Mucosa of descending colon (tissue), 3 donors: ENCODE data around the gene PDE4D. TPM values are rescaled to one million over a fixed set of nuclear protein-coding genes. Genes with fewer than 3 reads are reported as not detected.
A peak's percentile ranks its signal among the peaks of the same experiment; 100 is the strongest.
"Not testable (repeated sequence)": the region's sequence is repeated elsewhere in the genome, so short reads cannot be mapped to it uniquely, and the experiment has no call there.

Source experiments
- ATAC-seq: fragments of 200-7000 bp; cut with Tn5 transposase; one replicate; pipeline ENCODE4 v1.9.1; 2020; ENCODE audit warnings: mild to moderate bottlenecking, moderate library complexity
- DNase-seq, 3 donors: peaks; one replicate each; pipeline ENCODE4 v3.0.0-alpha.2; 2020
- H3K36me3 ChIP-seq: fragments of 200-600 bp; one replicate; pipeline ENCODE4 v1.8.0; 2021; ENCODE audit warnings: low read depth, mild to moderate bottlenecking
- H3K4me1 ChIP-seq: fragments of 200-600 bp; one replicate; pipeline ENCODE4 v1.8.0; 2021; ENCODE audit warnings: low read depth, mild to moderate bottlenecking
- H3K4me3 ChIP-seq: fragments of 200-600 bp; one replicate; pipeline ENCODE4 v1.8.0; 2021; ENCODE audit warnings: mild to moderate bottlenecking
- H3K9me3 ChIP-seq: fragments of 200-600 bp; one replicate; pipeline ENCODE4 v1.8.0; 2021; ENCODE audit warnings: mild to moderate bottlenecking
- intact Hi-C, 2 donors: fragments of 100-400 bp; cut with DNase I in 1 of 2; cut with micrococcal nuclease in 1 of 2; formaldehyde crosslinking; loops; one replicate each; pipeline versions ENCODE4 v1.11.0 to v1.11.1; 2022; cut with DNase I, micrococcal nuclease
- total RNA-seq, 3 donors: library from RNA; stranded (reverse); fragmentation: NEBNext Ultra II Directional in 2 of 3; extraction: Animal tissue kit (Norgen Biotek cat#: 25700) in 2 of 3; gene quantifications; one replicate each; pipeline versions ENCODE4 v1.2.1 to v1.2.4, GENCODE V29; 2021 to 2023
- TF ChIP-seq, protein P1 (sequence below): fragments of 200-600 bp; IDR thresholded peaks from one replicate; pipeline ENCODE4 v1.8.0; 2022; ENCODE audit warnings: antibody characterized with exemption, mild to moderate bottlenecking
- donor health status: DM: no; HTN: no; CAD: no; lungs with moderate emphysema.
- donor health status: DM: no; HTN: no; CAD: no.
- donor health status: DM: no; HTN: yes; CAD: no.

PDE4D gene
- total RNA-seq, 3 donors from 2014 or later = 37.9 to 137 (median 100) TPM

DNA sequence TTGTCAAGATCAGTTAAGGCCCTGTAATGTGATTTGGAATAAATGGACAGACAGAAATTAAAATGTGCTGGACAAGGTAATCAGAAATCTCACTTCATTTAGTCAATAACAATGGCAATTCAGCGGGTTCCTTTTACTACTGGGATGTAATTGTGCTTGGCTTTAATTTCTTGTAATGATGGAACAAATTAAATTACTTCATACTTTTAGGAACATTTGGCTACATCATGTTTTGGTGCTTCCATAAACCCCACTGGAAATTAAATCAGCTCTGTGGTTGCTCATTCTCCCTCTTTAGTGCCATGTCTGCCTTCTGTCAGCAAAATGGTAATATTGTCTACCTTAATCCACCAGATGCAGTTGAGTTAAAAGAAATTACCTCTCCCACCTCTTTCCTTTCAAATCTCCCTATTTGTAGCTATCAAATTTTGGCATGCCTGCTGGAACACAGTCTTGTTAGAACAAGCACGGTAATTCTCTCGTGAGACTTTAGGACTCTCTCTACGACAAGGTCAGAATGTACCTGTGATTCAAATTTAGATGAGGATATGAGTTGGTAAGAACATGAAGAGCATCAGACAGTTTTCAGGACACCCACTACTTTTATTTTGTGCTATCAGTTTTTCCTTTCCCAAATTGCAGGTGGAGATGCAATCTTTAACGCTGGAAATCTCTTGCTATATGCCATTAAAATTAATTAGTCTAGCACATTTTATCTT is 834.4 kb downstream of the PDE4D start:
- Histone ChIP-seq H3K9me3 (no peaks in the 10 kb centered on the region), H3K4me1 (no peaks in the 10 kb centered on the region), H3K4me3 (no peak overlapping the region), H3K36me3 (no peaks in the 10 kb centered on the region)
- TF ChIP-seq, protein P1, sequence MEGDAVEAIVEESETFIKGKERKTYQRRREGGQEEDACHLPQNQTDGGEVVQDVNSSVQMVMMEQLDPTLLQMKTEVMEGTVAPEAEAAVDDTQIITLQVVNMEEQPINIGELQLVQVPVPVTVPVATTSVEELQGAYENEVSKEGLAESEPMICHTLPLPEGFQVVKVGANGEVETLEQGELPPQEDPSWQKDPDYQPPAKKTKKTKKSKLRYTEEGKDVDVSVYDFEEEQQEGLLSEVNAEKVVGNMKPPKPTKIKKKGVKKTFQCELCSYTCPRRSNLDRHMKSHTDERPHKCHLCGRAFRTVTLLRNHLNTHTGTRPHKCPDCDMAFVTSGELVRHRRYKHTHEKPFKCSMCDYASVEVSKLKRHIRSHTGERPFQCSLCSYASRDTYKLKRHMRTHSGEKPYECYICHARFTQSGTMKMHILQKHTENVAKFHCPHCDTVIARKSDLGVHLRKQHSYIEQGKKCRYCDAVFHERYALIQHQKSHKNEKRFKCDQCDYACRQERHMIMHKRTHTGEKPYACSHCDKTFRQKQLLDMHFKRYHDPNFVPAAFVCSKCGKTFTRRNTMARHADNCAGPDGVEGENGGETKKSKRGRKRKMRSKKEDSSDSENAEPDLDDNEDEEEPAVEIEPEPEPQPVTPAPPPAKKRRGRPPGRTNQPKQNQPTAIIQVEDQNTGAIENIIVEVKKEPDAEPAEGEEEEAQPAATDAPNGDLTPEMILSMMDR = no peak
- DNase-seq (no peak), ATAC-seq (no peak)
- intact Hi-C loops = no loop called here

DNA sequence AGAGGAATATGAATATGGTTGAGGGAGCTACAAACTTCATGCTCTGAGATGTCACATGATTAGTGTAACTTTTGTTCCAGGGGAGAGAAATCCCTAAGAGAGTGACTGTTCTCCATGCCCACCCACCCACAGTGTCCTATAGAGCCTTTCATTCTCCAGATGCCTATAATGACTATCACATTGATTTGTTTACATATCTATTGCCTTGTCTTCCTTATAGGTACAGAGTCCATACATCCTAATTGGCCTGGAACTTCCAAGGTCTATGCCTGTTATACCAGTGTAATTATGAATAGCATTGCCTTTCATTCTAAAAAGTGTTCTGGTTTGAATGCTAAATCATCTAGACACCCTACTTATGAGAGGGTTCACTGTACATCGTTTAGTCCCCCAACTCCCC is 835.3 kb downstream of the PDE4D start:
- H3K9me3 ChIP-seq = no peaks in the 10 kb centered on the region
- TF ChIP-seq, protein P1 = no peak
- intact Hi-C loops = no loop called here
- no peak overlapping the region for H3K4me3 ChIP-seq
- ATAC-seq = peak; percentile 47
- no peaks in the 10 kb centered on the region for H3K36me3 ChIP-seq
- no peaks in the 10 kb centered on the region for H3K4me1 ChIP-seq
- no peak for DNase-seq

DNA sequence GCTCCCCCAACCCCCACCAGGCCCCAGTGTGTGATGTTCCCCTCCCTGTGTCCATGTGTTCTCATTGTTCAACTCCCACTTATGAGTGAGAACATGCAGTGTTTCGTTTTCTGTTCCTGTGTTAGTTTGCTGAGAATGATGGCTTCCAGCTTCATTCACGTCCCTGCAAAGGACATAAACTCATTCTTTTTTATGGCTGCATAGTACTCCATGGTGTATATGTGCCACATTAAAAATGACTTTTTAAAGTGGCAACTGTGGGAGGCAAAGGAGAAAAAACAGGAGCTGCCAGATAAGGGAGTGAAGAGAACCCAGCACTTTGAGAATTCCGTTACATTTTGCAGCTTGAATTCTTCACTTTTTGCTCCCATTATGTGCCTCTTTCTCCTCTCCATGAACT is 836.9 kb downstream of the PDE4D start:
- DNase-seq, H3K9me3 ChIP-seq, H3K4me3 ChIP-seq, H3K36me3 ChIP-seq, H3K4me1 ChIP-seq, ATAC-seq, intact Hi-C loops: not testable (repeated sequence)

DNA sequence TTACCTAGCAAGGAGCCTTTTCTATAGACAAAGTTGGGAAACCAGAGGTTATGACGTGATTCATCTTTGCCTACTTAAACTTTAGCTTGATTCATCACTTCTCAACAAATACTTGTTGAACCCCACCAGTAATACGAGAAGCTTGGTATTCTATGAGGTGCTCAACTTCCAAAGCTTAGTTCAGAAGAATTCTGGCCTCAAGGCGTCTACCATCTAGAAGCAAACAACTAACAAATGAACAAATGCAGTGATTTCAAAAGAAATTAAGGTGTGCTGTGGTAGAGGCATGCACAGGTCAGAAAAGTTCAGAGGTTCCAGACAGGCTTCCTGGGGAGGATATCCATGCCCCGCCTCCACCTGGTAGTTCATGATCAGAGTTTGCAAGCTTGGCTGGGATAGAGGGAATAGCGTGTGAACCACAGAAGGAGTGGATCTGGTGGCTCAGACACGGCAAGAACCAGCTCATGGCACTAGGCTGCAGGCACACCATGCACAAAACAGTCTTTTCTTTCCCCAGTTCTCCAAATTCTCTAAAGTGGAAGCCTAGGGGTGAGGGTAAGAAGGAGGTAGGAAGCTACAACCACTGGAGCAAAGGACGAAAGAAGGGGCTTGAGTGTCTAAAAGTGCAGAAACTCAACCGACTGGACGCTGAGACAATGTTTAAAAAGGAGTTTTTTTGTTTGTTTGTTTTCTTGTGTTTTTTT is 837.6 kb downstream of the PDE4D start:
- DNase-seq (no peak), ATAC-seq (no peak)
- TF ChIP-seq, protein P1 = no peak
- intact Hi-C loops = no loop called here
- Histone ChIP-seq H3K4me1 (no peaks in the 10 kb centered on the region), H3K4me3 (no peak overlapping the region), H3K36me3 (no peaks in the 10 kb centered on the region), H3K9me3 (no peaks in the 10 kb centered on the region)

DNA sequence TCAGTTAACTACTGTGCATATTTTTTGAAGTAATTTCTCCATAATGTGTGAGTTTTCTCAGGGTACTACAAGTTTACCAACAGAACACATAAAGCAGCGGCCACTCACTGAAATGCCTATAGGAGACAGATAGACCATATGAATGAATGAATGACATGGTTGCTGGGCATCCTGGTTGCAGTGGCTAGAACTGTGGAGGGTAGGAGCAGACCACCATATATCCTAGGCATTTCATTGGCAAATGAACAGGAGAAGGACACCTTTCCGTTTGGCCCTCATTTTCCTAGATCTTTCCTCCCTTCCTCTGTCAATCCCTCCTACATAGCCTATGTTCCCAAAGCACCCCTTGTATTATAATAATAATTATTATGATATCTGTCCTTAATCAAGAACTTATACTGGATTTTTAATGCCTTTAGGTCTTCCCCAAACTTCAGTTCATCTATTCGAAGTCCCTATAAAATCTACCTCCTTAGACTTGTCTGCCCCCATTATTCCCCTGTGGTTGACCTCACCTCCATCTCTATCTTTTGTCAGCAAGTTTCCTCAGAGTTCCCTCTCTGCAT is 838.5 kb downstream of the PDE4D start:
- TF ChIP-seq, protein P1 = no peak
- intact Hi-C loops = no loop called here
- Histone ChIP-seq H3K4me3 (no peak overlapping the region), H3K36me3 (no peaks in the 10 kb centered on the region), H3K9me3 (no peaks in the 10 kb centered on the region), H3K4me1 (no peaks in the 10 kb centered on the region)
- ATAC-seq = no peak
- no peak for DNase-seq

DNA sequence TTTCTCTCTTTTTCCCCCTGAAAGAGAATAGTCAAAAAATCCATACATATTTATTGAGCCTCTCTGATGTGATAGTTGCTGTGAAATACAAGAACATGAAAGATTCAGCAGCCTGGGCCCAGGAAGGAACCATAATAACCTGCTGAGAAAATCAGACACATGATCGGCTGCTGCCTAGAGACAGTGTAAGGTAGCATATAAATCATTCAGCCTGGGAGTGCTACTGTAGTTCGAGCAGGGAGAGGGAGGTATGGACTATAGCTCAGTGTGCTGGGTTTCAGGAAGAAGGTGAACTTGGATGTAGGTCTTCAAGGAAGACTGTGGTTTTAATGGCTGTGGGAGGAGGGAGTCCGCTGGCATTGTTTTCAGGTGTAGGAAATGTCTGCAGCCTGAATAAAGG is 841.6 kb downstream of the PDE4D start:
- TF ChIP-seq, protein P1 = no peak
- no peak overlapping the region for H3K4me3 ChIP-seq
- intact Hi-C loops = no loop called here
- no peaks in the 10 kb centered on the region for H3K36me3 ChIP-seq
- H3K4me1 ChIP-seq = no peaks in the 10 kb centered on the region
- H3K9me3 ChIP-seq = no peaks in the 10 kb centered on the region
- ATAC-seq (peak; percentile 53), DNase-seq (no peak)
